Middle frontal gyrus (tissue), 1 donor: Measurements from ENCODE around the gene KIF24.
"Not testable (repeated sequence)": the region's sequence is repeated elsewhere in the genome, so short reads cannot be mapped to it uniquely, and the experiment has no call there.

ENCODE experiments used
- DNase-seq: peaks from one replicate; pipeline ENCODE4 v3.0.0-alpha.2; 2015; ENCODE audit warnings: low spot score; ENCODE audit errors: extremely low spot score

KIF24 gene

DNA sequence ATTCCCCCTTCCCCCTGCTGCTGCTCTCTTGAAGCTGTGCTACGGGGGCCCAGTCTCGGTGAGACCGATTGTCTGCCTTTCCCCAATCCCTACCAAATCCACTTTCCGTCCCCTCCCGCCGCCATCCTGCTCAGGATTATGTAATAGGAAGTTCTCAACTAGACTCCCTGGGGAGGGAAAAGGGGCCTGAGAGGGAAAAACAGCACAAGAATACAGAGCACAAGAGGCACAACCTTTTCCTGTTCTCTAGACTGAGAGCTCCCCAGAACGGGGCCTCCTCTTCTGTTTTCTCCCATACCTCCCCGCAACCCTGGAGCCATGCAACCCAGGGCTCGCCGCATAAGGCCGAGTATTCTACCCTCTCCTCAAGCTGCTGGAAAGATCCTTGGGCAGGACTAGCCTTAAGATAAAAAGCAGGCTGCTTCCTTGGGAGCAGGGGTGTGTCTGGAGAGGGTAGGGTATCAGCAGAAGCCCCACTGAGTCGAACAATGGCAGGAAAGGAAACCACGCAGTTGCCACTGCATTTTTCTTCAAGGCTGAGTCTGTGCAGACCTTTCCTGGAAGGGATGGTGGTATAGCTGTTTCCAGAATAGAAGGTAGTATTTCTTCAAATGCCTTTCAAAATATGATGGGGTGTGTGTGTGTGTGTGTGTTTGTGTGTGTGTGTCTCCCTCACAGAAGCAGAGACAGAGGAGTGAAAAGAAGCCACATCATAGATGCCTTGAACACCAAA lies 34.7 kb upstream of the KIF24 start:
- DNase-seq = no peak

DNA sequence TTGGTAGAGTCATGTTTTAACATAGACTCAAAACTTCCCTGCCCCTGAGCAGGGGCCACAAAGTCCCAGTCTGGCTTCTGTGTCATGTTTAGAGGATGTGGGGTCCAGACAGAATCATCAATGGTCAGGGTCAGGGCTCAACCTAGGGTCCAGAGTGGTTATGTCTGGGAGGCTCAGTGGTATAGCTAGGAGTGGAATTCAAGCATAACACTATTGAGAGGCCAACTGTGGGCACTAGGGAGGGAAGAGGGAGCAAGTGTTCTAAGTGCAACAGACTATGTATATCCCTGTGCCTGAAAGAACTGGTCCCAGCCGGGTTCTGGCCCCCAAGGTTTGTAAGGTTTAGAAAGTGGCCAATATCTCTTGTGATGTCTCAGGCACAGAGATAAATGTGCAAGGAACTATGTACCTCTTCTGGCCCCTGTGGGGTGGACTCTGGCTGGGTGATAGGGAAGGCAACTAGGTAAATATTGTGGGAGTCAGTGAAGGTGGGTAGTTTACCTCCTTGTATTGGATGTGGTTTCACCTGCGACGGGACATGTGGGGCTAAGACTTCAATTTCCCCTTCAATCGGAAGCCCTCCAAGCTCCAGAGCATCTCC lies 33.6 kb upstream of the KIF24 start:
- no peak for DNase-seq

DNA sequence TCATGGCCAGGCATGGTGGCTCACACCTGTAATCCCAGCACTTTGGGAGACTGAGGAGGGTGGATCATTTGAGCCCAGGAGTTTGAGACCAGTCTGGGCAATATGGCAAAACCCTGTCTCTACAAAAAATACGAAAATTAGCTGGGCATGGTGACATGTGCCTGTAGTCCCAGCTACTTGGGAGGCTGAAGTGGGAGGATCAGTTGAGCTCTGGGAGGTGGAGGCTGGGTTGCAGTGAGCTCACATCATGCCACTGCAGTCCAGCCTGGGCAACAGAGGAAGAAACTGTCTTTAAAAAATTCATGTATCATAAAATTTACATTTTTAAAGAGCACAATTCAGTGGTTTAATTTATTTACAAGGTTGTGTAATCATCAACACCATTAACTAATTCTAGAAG lies 23.9 kb upstream of the KIF24 start:
- not testable (repeated sequence) for DNase-seq

DNA sequence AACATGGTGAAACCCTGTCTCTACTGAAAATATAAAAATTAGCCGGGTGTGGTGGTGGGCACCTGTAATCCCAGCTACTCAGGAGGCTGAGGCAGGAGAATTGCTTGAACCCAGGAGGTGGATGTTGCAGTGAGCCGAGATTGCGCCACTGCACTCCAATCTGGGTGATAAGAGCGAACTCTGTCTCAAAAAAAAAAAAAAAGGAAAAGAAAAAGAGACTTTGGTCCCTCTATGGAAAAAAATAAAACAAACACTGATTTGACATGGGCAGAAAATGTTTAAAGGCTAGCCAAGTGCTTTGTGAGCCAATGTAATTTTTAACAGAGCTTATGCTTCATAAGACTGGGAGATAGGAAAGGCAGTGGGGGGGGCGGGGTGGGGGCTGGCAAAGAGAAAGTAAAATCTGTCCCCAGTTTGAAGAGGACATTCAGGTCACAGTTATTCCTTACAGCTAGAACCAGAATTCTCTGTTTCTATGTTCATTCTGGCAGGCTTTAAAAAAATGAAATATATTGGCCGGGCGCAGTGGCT lies 23.1 kb upstream of the KIF24 start:
- not testable (repeated sequence) for DNase-seq

DNA sequence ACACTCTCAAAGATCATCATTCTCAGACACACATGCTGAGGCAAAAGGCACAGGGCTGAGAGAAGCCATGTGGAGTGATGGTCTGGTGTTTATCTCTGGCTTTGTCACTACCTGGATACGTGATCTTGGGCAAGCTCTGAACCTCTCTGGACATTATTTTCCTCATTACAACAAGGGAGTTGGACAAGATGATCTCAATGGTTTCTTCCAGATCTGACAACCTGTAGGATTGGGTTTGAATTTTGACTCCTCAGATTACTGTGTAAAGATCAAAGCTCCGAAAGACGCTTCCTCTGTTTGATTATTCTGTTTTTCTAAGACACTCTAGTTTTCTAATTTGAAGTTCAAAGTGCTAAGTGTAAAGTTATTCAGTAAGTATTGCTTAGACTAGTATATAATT lies 20.3 kb upstream of the KIF24 start:
- DNase-seq = no peak

DNA sequence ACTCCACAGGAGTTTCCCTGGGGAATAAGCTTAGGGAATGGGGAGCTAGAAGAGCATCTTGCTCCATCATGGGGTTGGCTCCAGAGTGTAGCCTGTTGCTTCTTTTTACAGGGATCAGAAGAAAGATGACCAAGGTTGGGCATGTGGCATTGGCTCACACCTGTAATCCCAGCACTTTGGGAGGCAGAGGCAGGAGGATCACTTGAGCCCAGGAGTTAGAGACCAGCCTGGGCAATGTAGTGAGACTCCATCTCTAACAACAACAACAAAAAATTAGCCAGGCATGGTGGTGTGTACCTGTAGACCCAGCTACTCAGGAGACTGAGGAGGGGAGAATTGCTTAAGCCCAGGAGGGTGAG lies 18.7 kb upstream of the KIF24 start:
- DNase-seq = no peak

DNA sequence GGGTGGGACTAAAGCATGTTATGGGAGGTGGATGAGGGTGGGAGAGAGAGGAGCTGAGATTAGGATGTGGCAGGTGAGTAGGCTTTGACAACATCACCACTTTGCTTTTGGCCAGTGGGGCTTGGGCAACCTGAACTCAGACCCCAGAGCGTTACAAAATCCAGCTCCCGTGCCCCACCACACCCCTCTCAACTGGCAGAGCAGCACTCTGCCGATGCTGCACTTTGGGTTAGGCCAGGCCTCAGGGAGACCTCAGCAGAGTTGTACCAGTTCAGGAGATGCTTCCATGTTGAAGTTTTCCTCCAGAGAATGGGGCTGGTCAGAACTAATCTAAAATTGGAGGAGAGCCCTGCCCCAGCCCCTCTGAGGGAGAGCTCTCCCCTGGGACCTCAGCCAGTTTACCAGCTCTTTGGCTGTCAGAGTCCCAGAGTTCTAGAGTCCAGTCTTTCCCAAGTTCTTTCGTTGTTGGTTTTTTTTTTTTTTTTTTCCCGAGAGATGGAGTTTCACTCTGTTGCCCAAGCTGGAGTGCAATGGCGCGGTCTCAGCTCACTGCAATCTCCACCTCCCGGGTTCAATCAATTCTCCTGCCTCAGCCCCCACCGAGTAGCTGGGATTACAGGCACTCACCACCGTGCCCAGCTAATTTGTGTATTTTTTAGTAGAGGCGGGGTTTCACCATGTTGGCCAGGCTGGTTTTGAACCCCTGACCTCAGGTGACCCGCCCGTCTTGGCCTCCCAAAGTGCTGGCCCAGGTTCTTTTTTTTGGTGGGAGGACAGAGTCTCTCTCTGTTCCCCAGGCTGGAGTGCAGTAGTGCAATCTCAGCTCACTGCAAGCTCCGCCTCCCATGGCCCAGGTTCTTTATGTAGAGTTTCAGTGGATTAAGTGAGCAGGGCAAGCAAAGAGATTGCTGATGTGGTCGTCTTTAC lies 18.1 kb upstream of the KIF24 start:
- no peak for DNase-seq

DNA sequence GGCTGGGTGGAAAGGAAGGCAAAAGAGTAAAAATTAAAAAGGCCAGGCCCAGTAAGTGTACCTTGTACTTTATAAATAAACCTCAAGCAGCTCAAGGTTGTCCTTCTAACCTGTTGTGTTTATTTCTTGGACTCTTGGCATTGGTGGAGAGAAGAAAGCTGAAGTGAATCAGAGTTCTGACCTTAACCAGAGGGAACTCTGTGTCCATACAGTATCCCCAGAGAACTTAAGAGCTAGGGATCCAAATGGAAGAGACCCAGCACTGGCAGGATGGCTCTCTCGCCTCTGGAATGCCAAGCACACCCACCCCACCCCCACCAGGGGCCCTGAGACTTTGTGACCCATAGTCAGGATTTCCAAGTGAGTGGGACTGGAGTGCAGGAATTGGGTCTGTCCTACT lies 14.5 kb upstream of the KIF24 start:
- DNase-seq = no peak

DNA sequence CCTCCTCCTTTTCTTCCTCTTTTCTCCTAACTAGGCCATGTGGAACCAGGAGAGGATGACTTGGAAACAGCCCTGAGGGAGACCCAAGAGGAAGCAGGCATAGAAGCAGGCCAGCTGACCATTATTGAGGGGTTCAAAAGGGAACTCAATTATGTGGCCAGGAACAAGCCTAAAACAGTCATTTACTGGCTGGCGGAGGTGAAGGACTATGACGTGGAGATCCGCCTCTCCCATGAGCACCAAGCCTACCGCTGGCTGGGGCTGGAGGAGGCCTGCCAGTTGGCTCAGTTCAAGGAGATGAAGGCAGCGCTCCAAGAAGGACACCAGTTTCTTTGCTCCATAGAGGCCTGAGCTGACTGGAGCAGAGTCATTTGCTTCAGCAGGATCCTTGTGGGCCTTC lies 14.0 kb upstream of the KIF24 start:
- peak; percentile 46 for DNase-seq

DNA sequence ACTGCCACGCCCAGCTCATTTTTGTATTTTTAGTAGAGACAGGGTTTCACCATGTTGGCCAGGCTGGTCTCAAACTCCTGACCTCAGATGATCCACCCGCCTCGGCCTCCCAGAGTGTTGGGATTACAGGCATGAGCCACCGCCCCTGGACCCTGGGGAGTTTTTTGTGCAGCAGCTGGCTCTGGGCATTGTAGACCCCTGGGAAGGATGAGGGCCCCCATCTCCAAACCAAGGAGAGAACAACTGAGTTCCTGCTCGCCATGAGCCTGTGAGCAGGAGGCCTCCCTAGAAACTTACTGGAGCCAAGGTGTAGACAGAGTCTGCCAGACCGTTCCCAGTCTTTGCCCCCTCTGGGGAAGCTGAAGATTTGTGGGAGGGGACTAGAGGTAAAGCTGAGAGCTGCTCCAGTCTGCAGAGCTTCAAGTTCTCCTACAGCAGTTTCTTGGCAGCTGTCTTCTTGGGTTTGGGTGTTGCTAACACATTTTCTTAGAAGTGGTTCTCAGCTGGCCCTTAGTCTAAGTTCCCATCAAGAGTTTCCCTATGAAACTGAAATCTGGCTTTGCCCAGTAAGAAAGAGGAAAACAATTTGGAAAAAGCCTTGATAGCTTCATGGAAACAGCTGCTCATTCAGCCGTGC lies 12.7 kb upstream of the KIF24 start:
- no peak for DNase-seq

DNA sequence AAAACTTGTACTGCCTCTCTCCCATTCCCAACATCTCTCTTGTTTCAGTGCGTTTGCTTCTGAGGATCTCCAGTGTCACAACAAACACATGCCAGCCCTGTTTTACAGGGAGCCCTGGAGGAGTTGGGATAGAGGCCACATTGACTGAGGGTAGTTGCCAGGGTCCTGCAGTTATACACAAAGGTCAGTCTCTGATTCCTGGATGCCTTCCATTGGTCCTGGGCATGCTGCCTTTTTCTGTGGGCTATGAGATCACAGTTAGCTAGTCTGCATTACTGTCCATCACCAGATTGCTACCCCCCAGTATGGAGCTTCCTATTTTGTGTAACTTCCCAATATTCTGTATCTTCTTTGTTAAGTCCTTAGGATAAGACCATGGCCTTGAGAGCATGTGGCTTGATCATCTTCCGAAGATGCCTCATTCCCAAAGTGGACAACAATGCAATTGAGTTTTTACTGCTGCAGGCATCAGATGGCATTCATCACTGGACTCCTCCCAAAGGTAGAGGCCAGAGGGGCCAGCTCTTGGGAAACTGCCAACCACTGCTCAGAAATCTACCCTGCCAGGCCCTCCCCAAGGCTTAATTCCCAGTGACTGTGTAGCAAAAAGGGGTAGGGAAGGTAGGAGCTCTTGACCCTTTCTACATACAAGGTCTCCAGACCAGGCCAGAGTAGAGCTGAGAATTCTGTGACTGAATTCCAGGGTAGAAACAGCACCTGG lies 9.8 kb upstream of the KIF24 start:
- no peak for DNase-seq

DNA sequence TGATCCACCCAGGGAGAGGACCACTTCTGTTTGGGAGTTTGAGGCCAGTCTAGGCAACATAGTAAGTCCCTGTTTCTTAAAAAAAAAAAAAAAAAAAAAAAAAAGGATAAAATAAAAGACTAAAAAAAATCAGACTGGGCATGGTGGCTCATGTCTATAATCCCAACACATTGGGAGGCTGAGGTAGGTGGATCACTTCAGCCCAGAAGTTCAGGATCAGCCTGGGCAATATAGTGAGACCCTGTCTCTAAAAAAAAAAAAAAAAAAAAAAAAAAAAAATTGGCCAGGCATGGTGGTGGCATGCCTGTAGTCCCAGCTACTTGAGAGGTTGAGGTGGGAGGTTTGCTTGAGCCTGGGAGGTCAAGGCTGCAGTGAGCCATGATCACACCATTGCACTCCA lies 9.0 kb upstream of the KIF24 start:
- DNase-seq = not testable (repeated sequence)

DNA sequence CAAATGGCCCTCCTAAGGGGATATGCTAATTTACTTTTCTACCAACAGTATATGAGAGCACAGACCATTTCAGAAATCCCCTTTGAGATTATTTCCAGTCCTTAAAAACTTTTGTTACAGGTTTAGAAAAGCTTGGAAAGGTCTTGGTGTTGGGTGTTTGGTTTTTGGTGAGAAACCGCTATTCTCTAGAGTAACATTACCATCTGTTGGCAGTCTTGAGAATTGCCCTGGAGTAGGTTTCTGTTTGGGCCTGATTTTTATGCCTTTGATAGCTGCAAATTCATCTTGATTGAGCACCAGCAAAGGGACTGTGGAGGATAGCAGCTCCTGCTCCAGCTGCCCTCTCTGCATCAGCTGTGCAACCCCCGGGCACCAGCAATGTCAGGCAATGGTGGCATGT lies 8.3 kb upstream of the KIF24 start:
- no peak for DNase-seq

DNA sequence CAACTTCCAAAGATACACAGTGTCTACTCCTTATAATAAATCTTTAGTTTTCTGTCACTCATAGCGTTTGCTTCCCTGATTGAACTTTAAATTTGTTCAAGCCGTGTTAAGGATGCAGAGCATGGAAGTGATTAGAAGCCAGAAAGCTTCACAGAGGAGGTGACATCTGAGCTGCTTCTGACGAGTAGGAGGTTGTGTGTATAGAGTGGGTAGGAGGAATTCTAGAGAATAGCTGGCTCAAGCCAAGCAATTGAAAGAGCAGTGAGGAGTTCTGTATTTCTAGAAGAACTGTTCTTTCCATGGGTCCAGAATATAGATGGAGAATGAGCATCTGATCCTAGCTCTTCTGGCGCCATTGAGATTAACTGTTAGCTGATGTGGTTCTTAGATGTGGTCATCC lies 6.3 kb upstream of the KIF24 start:
- peak; percentile 56 for DNase-seq

DNA sequence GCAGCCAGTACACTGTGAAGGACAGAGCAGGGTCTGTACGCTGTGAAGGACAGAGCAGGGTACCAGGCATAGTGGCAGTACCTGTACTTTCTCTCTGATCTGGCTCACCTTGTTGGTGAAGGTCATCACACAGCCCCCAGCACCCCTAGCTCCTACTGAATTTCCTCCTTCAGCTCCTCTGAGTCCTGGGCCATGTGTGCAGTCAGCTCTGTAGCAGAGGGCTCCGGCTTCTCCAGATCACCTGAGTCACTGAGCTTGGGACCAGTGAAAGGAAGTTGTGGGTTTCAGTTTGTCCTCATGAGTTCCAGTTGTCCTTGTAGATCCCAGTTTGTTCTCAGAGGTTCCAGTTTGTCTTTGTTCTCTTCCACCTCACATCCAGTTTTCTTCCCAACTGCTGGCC lies 5.8 kb upstream of the KIF24 start:
- no peak for DNase-seq

DNA sequence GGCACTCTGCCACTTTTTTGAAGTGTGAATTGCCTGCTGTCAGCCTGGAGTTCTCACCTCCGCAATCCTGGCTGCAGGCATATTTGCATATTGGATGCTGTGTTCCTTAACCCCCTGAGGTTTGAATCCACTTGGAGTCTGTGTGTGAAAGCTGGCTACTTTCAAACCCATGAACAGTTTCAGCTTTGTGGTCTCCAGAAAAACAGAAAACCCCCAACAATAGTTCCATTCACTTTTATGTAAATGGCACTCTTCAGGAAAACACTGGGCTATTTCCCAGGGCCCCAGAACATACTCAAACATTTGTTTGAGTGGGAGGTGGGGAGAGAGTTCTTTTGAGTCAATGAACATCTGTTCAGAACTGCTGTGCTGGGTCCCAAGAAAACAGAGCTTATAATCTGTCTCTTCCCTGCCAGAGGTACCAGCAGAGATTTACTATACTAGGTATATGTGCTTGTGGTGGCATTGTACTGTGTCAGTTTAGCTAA lies 5.3 kb upstream of the KIF24 start:
- peak; percentile 88 for DNase-seq

DNA sequence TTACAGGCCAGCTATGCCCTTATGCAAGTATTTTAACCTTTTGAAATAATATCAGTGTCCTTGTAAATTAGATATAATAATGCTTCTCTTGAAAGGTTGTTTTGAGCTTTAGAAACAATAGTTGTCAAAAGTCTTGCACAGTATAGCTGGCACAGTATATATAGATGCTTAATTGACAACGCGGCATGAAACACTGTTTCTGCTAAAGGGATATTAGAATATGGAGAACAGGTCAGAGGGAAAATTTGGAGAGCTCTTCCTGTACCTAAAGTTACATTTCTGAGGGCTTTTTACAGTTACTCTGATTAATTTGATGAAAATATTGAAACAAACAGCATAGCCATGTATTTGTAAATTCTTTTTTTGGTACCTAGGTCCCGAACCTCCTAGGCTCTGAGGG lies 4.8 kb upstream of the KIF24 start:
- no peak for DNase-seq

DNA sequence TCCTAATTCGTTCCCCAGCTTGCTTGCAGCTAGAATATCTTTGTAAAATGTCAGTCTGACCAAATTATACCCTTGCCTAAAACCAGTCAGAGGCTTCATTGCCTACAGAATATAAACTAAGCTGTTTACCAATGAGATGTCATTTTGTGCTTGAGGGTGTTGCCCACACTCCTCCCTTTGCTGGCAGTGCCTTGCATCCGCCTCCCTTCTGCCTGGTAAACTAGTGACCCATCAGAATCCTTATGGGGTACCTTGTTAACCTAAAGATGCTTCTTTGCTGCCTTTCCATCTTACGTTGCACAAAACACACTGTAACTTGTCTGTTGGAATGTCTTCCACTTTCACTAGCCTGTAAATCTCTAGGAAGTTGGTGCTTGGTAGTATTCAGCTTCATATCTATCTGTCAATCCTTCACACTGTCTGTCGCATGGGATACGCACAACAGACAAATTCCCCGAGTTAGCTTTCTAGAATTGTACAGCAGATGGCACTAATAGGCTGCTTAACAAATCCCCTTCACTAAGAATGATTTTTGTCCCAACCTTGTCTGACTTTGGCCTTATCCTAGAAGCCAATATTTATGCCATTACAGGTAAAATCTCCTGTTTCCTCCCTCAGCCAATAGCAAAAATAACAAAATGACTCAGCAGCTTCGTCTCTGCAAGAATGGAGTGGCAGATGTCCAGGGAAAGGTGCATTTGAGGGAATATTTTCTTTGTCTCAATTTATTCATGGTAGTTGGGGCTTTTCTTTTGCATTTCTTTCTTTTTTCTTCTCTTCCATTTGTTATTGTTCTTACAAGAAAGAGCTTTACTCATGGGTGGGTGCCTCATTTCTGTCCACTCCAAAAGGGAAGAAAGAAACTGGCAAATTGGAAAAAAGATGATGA lies 3.3 kb upstream of the KIF24 start:
- DNase-seq = peak; percentile 63

DNA sequence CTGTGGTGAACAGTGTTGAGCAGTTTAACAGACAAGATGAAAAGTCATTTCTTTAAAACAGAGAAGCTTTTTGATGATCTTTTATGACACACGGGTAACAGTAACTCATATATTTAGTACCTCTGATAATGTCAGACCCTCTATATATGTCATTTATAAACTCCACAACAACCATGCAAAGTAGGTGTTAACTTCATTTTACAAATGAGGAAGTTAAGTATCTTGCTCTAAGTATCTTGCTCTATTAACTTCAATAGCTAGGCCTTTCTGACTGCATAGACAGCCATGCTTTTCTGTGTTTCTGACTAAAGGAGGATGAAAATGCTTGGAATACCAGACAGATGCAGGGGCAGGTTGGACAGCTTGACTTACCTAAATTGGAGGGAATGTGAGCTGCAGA lies 2.1 kb upstream of the KIF24 start:
- DNase-seq = no peak

DNA sequence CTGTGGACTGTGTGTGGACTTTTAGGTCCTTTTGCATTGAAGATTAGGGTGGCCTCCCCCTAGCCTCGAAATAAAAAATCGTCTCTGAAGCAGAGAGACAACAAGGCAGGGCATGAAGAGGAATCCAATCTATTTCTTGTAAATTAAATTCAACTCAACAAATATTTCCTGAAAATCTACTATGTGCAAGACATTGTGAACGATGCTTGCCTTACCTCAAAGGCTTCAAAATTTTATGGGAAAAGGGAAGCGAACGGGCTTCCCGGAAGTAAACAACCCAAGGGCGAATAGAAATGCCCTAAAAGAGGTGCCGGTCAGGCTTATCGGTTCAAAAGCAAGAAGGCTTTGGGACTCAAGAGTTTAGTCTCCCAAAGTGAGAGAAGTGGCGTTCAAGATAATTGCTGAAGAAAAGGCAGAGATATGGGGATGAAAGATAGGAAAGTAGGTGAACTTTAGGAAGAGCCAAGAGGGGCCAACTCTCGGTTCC lies 525 bp downstream of the KIF24 start:
- peak; percentile 5 for DNase-seq
